Colonic mucosa (tissue), 4 donors: Measurements from ENCODE around the gene SLC3A2. TPM values are rescaled to one million over a fixed set of nuclear protein-coding genes. Genes with fewer than 3 reads are reported as not detected.

ENCODE experiments used
- DNase-seq: peaks from one replicate; pipeline ENCODE4 v3.0.0-alpha.2; 2020
- H3K27ac ChIP-seq: fragments of 200-600 bp; one replicate; pipeline ENCODE4 v1.8.0; 2021
- H3K27me3 ChIP-seq: fragments of 200-600 bp; one replicate; pipeline ENCODE4 v1.8.0; 2021
- H3K36me3 ChIP-seq: fragments of 200-600 bp; one replicate; pipeline ENCODE4 v1.8.0; 2021
- H3K4me1 ChIP-seq: fragments of 200-600 bp; one replicate; pipeline ENCODE4 v1.8.0; 2021; ENCODE audit warnings: mild to moderate bottlenecking
- H3K4me3 ChIP-seq: fragments of 200-600 bp; one replicate; pipeline ENCODE4 v1.8.0; 2021
- H3K9ac ChIP-seq, 2 donors: one replicate each; pipeline ENCODE4 v1.7.0; 2013; ENCODE audit warnings: control low read depth in 2 of 2, low read depth in 2 of 2, low read length in 2 of 2
- H3K9me3 ChIP-seq: fragments of 200-600 bp; one replicate; pipeline ENCODE4 v1.8.0; 2021
- intact Hi-C: fragments of 100-400 bp; cut with DNase I; formaldehyde crosslinking; loops from one replicate; pipeline ENCODE4 v1.14.1; 2022
- total RNA-seq, 2 donors: library from RNA; stranded (reverse); fragmentation: NEBNext Ultra II Directional in 1 of 2; extraction: Animal tissue kit (Norgen Biotek cat#: 25700) in 1 of 2; gene quantifications; one replicate each; pipeline ENCODE4 v1.2.1, GENCODE V29; 2021
- TF ChIP-seq, protein P1 (sequence below): fragments of 200-600 bp; IDR thresholded peaks from one replicate; pipeline ENCODE4 v1.8.0; 2022; ENCODE audit warnings: antibody characterized with exemption, mild to moderate bottlenecking
- donor health status: healthy.
- donor health status: DM: no; HTN: no; CAD: no.
- donor health status: DM: no; HTN: no; CAD: no.

The SLC3A2 gene
- total RNA-seq, 2 donors from 2014 or later, result 70.4 to 116 TPM

DNA sequence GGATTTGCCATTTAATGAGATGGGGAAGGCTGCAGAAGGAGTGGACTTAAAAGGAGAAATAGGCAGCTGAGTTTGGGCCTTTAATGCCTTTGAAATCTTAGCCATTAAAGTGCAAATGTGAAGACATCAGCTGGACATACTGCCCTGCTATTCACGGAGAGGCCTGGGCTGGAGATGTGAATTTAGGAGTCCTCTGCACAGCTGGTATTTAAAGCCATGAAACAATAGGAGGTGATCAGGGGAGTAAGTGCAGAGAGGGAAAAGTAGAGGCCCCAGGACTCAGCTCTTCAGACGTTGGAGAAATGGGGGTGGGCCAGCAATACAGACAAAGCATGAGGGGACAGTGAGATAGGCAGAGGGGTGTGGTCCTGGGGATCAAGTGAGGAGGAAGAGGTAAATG lies 16.6 kb downstream of the SLC3A2 start:
- no peak for DNase-seq
- intact Hi-C loops, result no loop called here
- H3K4me1 ChIP-seq, result no peaks in the 10 kb centered on the region
- H3K27ac ChIP-seq, result no peak overlapping the region
- H3K36me3 ChIP-seq, result no peaks in the 10 kb centered on the region
- no peaks in the 10 kb centered on the region for H3K27me3 ChIP-seq
- no peak overlapping the region for H3K4me3 ChIP-seq
- no peaks in the 10 kb centered on the region for H3K9me3 ChIP-seq
- H3K9ac ChIP-seq, result no peak overlapping the region
- TF ChIP-seq, protein P1, sequence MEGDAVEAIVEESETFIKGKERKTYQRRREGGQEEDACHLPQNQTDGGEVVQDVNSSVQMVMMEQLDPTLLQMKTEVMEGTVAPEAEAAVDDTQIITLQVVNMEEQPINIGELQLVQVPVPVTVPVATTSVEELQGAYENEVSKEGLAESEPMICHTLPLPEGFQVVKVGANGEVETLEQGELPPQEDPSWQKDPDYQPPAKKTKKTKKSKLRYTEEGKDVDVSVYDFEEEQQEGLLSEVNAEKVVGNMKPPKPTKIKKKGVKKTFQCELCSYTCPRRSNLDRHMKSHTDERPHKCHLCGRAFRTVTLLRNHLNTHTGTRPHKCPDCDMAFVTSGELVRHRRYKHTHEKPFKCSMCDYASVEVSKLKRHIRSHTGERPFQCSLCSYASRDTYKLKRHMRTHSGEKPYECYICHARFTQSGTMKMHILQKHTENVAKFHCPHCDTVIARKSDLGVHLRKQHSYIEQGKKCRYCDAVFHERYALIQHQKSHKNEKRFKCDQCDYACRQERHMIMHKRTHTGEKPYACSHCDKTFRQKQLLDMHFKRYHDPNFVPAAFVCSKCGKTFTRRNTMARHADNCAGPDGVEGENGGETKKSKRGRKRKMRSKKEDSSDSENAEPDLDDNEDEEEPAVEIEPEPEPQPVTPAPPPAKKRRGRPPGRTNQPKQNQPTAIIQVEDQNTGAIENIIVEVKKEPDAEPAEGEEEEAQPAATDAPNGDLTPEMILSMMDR, result no peak

GRCh38 chr11:62898027-62898426 lies 17.3 kb downstream of the SLC3A2 start:
- H3K9me3 ChIP-seq, result no peaks in the 10 kb centered on the region
- DNase-seq, result no peak
- H3K4me1 ChIP-seq, result no peaks in the 10 kb centered on the region
- H3K4me3 ChIP-seq, result no peak overlapping the region
- H3K27me3 ChIP-seq, result no peaks in the 10 kb centered on the region
- H3K27ac ChIP-seq, result no peak overlapping the region
- no peaks in the 10 kb centered on the region for H3K36me3 ChIP-seq
- intact Hi-C loops, result no loop called here
- TF ChIP-seq, protein P1, result no peak
- no peak overlapping the region for H3K9ac ChIP-seq

GRCh38 chr11:62902932-62903331 lies 22.2 kb downstream of the SLC3A2 start:
- no peak for DNase-seq
- Histone ChIP-seq H3K27me3 (no peaks in the 10 kb centered on the region), H3K9ac (no peak overlapping the region), H3K4me3 (no peak overlapping the region), H3K36me3 (no peaks in the 10 kb centered on the region), H3K4me1 (no peaks in the 10 kb centered on the region), H3K9me3 (no peaks in the 10 kb centered on the region), H3K27ac (no peak overlapping the region)
- TF ChIP-seq, protein P1, result no peak
- intact Hi-C loops, result no loop called here

DNA sequence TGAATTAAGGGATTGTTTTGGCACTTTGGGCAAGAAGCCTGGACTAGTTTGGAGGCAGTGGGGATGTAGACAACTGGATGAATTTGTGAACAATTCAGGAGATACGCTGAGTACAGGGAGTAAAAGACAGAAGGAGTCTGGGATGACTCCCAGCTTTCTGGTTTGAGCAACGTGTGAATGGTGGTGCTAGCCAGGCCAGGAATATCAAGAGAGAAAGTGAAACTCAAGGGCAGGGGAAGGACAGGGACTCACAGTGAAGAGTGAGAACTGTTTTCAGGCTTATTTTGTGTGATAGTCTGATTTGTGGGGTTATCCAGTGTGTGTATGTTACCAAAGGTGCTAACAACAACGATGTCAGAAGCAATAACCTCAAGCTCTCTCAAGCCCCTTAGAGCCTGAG lies 24.6 kb downstream of the SLC3A2 start:
- no peaks in the 10 kb centered on the region for H3K4me1 ChIP-seq
- intact Hi-C loops, result loop anchor here (5.0 kb wide), 1 partner anchor 307 kb away; no protein-coding TSS in a partner anchor
- H3K4me3 ChIP-seq, result no peak overlapping the region
- no peak for DNase-seq
- H3K9ac ChIP-seq, result no peak overlapping the region
- H3K9me3 ChIP-seq, result no peaks in the 10 kb centered on the region
- TF ChIP-seq, protein P1, result no peak
- no peak overlapping the region for H3K27ac ChIP-seq
- no peaks in the 10 kb centered on the region for H3K36me3 ChIP-seq
- no peaks in the 10 kb centered on the region for H3K27me3 ChIP-seq

- DNase-seq, result peak; percentile 86
- H3K9ac ChIP-seq, result peak overlapping the region in 1 of 2 donors; percentile 40
- intact Hi-C loops, result loop anchor here (1.0 to 5.0 kb wide), 3 partner anchors 69 to 306 kb away; no protein-coding TSS in a partner anchor
- no peaks in the 10 kb centered on the region for H3K9me3 ChIP-seq
- no peak overlapping the region for H3K27ac ChIP-seq
- no peaks in the 10 kb centered on the region for H3K4me1 ChIP-seq
- no peak overlapping the region for H3K4me3 ChIP-seq
- no peaks in the 10 kb centered on the region for H3K36me3 ChIP-seq
- TF ChIP-seq, protein P1, result peak; percentile 99
- H3K27me3 ChIP-seq, result no peaks in the 10 kb centered on the region
Observed at GRCh38 chr11:62905927-62906531, 25.3 kb downstream of the SLC3A2 start.
